Loucy (cell line): Measurements from ENCODE around the gene ZIC2.

Experiments used
- CTCF ChIP-seq: fragments of 200-600 bp; sonication (generic); conservative IDR thresholded peaks from 2 replicates; pipeline ENCODE4 v1.5.1; 2014; ENCODE audit warnings: mild to moderate bottlenecking, antibody characterized with exemption, low read length
- EZH2phosphoT487 ChIP-seq: fragments of 200-600 bp; IDR thresholded peaks from 2 replicates; pipeline ENCODE4 v1.6.1; 2018; ENCODE audit warnings: antibody characterized with exemption, mild to moderate bottlenecking, moderate library complexity, borderline replicate concordance

GRCh38 chr13:99948907-99949678 is 32.5 kb upstream of the ZIC2 start:
- TF ChIP-seq EZH2phosphoT487 (no peak), CTCF (no peak)
